Neural progenitor cell (in vitro differentiated cells): ENCODE measurements around the gene ZFAND3. TPM values are rescaled to one million over a fixed set of nuclear protein-coding genes. Genes with fewer than 3 reads are reported as not detected.

ENCODE experiments used
- DNase-seq: peaks from one replicate; pipeline ENCODE4 v3.0.0-alpha.2; 2016; ENCODE audit warnings: low spot score
- H2AFZ ChIP-seq: fragments of 200-600 bp; sonication (generic); replicated peaks from 2 replicates; pipeline ENCODE4 v1.6.1; 2016; ENCODE audit warnings: antibody characterized with exemption
- H3F3A ChIP-seq: fragments of 200-600 bp; sonication (generic); 2 replicates; pipeline ENCODE4 v1.6.1; 2016; ENCODE audit warnings: antibody characterized with exemption, low read depth
- H3K27ac ChIP-seq: fragments of 200-600 bp; sonication (generic); 2 replicates; pipeline ENCODE4 v1.5.1; 2016; ENCODE audit warnings: mild to moderate bottlenecking
- H3K27me3 ChIP-seq: fragments of 200-600 bp; sonication (generic); 2 replicates; pipeline ENCODE4 v1.6.1; 2016; ENCODE audit warnings: mild to moderate bottlenecking, moderate library complexity
- H3K36me3 ChIP-seq: fragments of 200-600 bp; sonication (generic); 2 replicates; pipeline ENCODE4 v1.5.1; 2016
- H3K4me1 ChIP-seq: fragments of 200-600 bp; sonication (generic); 2 replicates; pipeline ENCODE4 v1.6.1; 2016; ENCODE audit warnings: mixed run types
- H3K4me2 ChIP-seq: fragments of 200-600 bp; sonication (generic); 2 replicates; pipeline ENCODE4 v1.6.1; 2016
- H3K4me3 ChIP-seq: fragments of 200-600 bp; sonication (generic); 2 replicates; pipeline ENCODE4 v1.5.1; 2016
- H3K79me2 ChIP-seq: fragments of 200-600 bp; sonication (generic); 2 replicates; pipeline ENCODE4 v1.6.1; 2016; ENCODE audit warnings: low read depth
- H3K9ac ChIP-seq: fragments of 200-600 bp; sonication (generic); 2 replicates; pipeline ENCODE4 v1.6.1; 2016
- H3K9me3 ChIP-seq: fragments of 200-600 bp; sonication (generic); 2 replicates; pipeline ENCODE4 v1.5.1; 2016; ENCODE audit warnings: low read depth
- H4K20me1 ChIP-seq: fragments of 200-600 bp; sonication (generic); 2 replicates; pipeline ENCODE4 v1.6.1; 2016; ENCODE audit warnings: low read depth
- H3K27ac Mint-ChIP-seq: 3 replicates; pipeline ENCODE4 v1.8.0; 2021; ENCODE audit warnings: mixed read lengths
- H3K27me3 Mint-ChIP-seq: 2 replicates; pipeline ENCODE4 v1.8.0; 2022; ENCODE audit warnings: low read depth, mild to moderate bottlenecking, inconsistent platforms, moderate library complexity, mixed read lengths; ENCODE audit not compliant: insufficient read depth
- H3K36me3 Mint-ChIP-seq: 3 replicates; pipeline ENCODE4 v1.8.0; 2021; ENCODE audit warnings: mixed read lengths
- H3K4me1 Mint-ChIP-seq: 3 replicates; pipeline ENCODE4 v1.8.0; 2021; ENCODE audit warnings: mixed read lengths
- H3K4me3 Mint-ChIP-seq: 3 replicates; pipeline ENCODE4 v1.8.0; 2021; ENCODE audit warnings: mild to moderate bottlenecking, moderate library complexity, mixed read lengths
- H3K9me3 Mint-ChIP-seq: 3 replicates; pipeline ENCODE4 v1.8.0; 2020; ENCODE audit warnings: mixed read lengths
- EZH2 ChIP-seq: fragments of 200-600 bp; sonication (generic); IDR thresholded peaks from 2 replicates; pipeline ENCODE4 v1.6.1; 2017; ENCODE audit warnings: antibody characterized with exemption, mild to moderate bottlenecking, moderate library complexity
- EZH2phosphoT487 ChIP-seq: fragments of 200-600 bp; sonication (generic); IDR thresholded peaks from 2 replicates; pipeline ENCODE4 v1.6.1; 2017; ENCODE audit warnings: antibody characterized with exemption
- total RNA-seq: library from RNA; depleted of rRNA; stranded (reverse); fragments of >200 nt; gene quantifications from 2 replicates; pipeline ENCODE4 v1.2.3, GENCODE V29; 2015; ENCODE audit warnings: low replicate concordance
- TF ChIP-seq, protein P1 (sequence below): fragments of 200-600 bp; sonication (generic); IDR thresholded peaks from 2 replicates; pipeline ENCODE4 v1.5.1; 2017; ENCODE audit warnings: antibody characterized with exemption, mild to moderate bottlenecking

The ZFAND3 gene
- total RNA-seq, 1 donor from 2014 or later: 24.3 TPM

DNA sequence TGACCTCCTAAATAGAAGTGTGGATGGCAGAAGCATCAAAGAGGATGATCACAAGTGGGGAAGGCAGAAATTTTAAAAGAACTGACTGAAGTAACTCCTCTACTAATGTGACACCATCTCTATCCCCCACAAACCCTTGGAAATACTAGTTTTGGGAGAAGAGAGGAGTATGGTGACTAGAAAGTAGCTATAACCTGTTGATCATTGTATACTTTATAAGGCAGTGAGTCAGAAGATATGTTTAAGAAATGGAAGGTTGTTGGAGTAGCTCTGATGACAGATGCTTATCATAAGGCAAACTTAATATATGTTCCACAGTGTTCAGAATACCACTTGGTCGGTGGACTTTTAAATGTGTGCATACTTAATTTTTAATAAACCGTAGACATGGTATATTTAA is 116.6 kb downstream of the ZFAND3 start:
- no peak overlapping the region for H3K4me2 ChIP-seq
- no peaks in the 10 kb centered on the region for H3K27me3 Mint-ChIP-seq
- H3K4me3 ChIP-seq: no peak overlapping the region
- H3K36me3 ChIP-seq: no peaks in the 10 kb centered on the region
- peaks cover 20% of the 10 kb centered on the region for H3K4me1 ChIP-seq
- peaks cover 52% of the 10 kb centered on the region for H4K20me1 ChIP-seq
- DNase-seq: no peak
- no peak overlapping the region for H3K4me3 Mint-ChIP-seq
- H3K27me3 ChIP-seq: no peaks in the 10 kb centered on the region
- H3K27ac Mint-ChIP-seq: no peak overlapping the region
- no peak overlapping the region for H2AFZ ChIP-seq
- H3K9me3 ChIP-seq: no peaks in the 10 kb centered on the region
- H3F3A ChIP-seq: peaks cover 20% of the 10 kb centered on the region
- no peaks in the 10 kb centered on the region for H3K9me3 Mint-ChIP-seq
- H3K9ac ChIP-seq: no peak overlapping the region
- H3K4me1 Mint-ChIP-seq: peaks cover 9% of the 10 kb centered on the region
- H3K79me2 ChIP-seq: peaks cover 63% of the 10 kb centered on the region
- H3K36me3 Mint-ChIP-seq: peaks cover 10% of the 10 kb centered on the region
- no peak overlapping the region for H3K27ac ChIP-seq
- no peak for TF ChIP-seq EZH2
- TF ChIP-seq, protein P1, sequence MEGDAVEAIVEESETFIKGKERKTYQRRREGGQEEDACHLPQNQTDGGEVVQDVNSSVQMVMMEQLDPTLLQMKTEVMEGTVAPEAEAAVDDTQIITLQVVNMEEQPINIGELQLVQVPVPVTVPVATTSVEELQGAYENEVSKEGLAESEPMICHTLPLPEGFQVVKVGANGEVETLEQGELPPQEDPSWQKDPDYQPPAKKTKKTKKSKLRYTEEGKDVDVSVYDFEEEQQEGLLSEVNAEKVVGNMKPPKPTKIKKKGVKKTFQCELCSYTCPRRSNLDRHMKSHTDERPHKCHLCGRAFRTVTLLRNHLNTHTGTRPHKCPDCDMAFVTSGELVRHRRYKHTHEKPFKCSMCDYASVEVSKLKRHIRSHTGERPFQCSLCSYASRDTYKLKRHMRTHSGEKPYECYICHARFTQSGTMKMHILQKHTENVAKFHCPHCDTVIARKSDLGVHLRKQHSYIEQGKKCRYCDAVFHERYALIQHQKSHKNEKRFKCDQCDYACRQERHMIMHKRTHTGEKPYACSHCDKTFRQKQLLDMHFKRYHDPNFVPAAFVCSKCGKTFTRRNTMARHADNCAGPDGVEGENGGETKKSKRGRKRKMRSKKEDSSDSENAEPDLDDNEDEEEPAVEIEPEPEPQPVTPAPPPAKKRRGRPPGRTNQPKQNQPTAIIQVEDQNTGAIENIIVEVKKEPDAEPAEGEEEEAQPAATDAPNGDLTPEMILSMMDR: no peak
- no peak for TF ChIP-seq EZH2phosphoT487

DNA sequence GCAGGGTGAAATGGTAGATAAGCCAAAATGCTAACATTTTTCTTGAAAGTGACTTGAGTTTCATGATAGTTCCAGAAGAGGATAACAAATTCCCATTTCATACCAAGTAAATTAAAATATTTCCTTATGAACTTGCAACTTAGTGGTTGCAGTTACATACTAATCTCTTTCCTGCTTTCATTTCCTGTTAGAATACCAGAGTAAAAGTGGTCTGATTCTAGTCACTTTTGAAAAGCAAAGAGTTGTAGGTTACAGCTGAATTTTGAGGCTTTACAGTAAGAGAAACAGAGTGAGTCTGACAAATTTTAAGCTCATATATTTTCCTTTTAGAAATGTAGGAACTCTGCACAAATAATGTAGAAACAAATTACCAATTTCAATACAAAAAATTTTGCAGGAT is 117.4 kb downstream of the ZFAND3 start:
- peaks cover 28% of the 10 kb centered on the region for H3K4me1 ChIP-seq
- peak overlapping the region; percentile 31 for H3K27ac ChIP-seq
- no peaks in the 10 kb centered on the region for H3K36me3 ChIP-seq
- H3K9me3 ChIP-seq: no peaks in the 10 kb centered on the region
- Mint-ChIP-seq H3K27me3 (no peaks in the 10 kb centered on the region), H3K4me1 (peaks cover 9% of the 10 kb centered on the region), H3K9me3 (no peaks in the 10 kb centered on the region), H3K36me3 (peaks cover 7% of the 10 kb centered on the region), H3K4me3 (no peak overlapping the region), H3K27ac (no peak overlapping the region)
- peaks cover 63% of the 10 kb centered on the region for H3K79me2 ChIP-seq
- H3K9ac ChIP-seq: no peak overlapping the region
- no peak overlapping the region for H3K4me3 ChIP-seq
- TF ChIP-seq EZH2phosphoT487 (no peak), EZH2 (no peak)
- TF ChIP-seq, protein P1: no peak
- peaks cover 20% of the 10 kb centered on the region for H3F3A ChIP-seq
- no peaks in the 10 kb centered on the region for H3K27me3 ChIP-seq
- DNase-seq: no peak
- H3K4me2 ChIP-seq: no peak overlapping the region
- peaks cover 60% of the 10 kb centered on the region for H4K20me1 ChIP-seq
- no peak overlapping the region for H2AFZ ChIP-seq

DNA sequence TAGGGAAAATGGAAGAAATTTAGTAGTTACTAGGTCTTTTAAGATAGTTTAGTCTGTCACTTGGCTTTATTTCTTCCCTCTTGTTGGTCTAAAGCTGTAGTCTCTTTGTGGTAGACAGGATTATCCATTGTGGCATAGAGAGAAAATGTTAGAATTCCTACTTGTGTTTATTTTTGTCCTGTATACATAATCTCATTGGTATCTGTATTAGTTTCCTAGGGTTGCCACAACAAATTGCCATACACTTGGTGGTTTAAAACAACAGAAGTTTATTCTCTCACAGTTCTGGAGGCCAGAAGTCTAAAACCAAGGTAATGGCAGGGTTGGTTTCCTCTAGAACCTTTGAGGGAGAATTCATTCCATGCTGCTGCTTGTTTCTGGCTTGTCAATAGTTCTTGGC is 119.4 kb downstream of the ZFAND3 start:
- Histone ChIP-seq H3F3A (peaks cover 20% of the 10 kb centered on the region), H3K36me3 (no peaks in the 10 kb centered on the region), H3K9ac (no peak overlapping the region), H4K20me1 (peaks cover 78% of the 10 kb centered on the region), H2AFZ (no peak overlapping the region), H3K4me1 (peaks cover 36% of the 10 kb centered on the region), H3K4me2 (no peak overlapping the region), H3K27ac (no peak overlapping the region), H3K4me3 (no peak overlapping the region), H3K27me3 (no peaks in the 10 kb centered on the region), H3K9me3 (no peaks in the 10 kb centered on the region), H3K79me2 (peaks cover 71% of the 10 kb centered on the region)
- H3K4me3 Mint-ChIP-seq: no peak overlapping the region
- H3K27ac Mint-ChIP-seq: no peak overlapping the region
- DNase-seq: no peak
- H3K27me3 Mint-ChIP-seq: no peaks in the 10 kb centered on the region
- TF ChIP-seq EZH2phosphoT487: no peak
- peaks cover 4% of the 10 kb centered on the region for H3K36me3 Mint-ChIP-seq
- peaks cover 9% of the 10 kb centered on the region for H3K4me1 Mint-ChIP-seq
- H3K9me3 Mint-ChIP-seq: no peaks in the 10 kb centered on the region

DNA sequence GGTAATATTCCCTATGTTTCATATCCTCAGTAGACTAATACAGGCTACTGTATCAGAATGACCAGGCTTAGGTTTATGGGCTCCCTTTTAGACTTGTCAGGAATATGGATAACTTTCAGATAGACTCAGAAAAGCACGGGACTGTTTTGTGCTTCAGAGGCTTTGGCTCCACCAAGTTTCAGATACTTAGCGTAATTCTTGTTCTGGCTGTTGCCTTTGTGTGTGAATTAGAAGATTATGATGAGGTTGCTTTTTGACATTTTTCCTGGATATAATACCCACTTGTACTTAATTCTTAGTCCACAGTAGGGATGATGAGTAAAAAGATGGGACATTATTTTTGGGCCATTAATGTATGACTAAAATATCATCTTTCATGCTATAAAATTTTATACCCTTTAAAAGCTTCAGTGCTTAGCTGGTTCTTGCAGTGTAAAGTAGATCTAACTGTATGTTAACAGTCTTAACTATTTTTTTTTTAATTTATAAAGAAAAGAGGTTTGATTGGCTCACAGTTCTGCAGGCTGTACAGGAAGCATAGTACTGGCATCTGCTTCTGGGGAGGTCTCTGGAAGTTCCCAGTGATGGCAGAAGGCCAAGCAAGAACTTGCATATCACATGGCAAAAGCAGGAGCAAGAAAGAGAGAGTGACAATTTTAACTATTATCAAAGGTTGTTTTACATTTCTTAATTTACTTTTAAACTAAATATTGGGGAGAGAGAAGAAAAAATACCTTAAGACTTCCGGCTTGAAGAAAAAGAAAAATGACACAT is 120.7 kb downstream of the ZFAND3 start:
- no peaks in the 10 kb centered on the region for H3K27me3 ChIP-seq
- peaks cover 20% of the 10 kb centered on the region for H3F3A ChIP-seq
- peaks cover 77% of the 10 kb centered on the region for H3K79me2 ChIP-seq
- H2AFZ ChIP-seq: no peak overlapping the region
- H3K4me3 ChIP-seq: no peak overlapping the region
- Mint-ChIP-seq H3K27ac (no peak overlapping the region), H3K4me1 (peaks cover 9% of the 10 kb centered on the region), H3K27me3 (no peaks in the 10 kb centered on the region), H3K4me3 (no peak overlapping the region), H3K36me3 (no peaks in the 10 kb centered on the region), H3K9me3 (no peaks in the 10 kb centered on the region)
- no peaks in the 10 kb centered on the region for H3K9me3 ChIP-seq
- H3K36me3 ChIP-seq: no peaks in the 10 kb centered on the region
- no peak for DNase-seq
- peak overlapping the region; percentile 79 for H3K27ac ChIP-seq
- H3K9ac ChIP-seq: no peak overlapping the region
- no peak for TF ChIP-seq EZH2
- TF ChIP-seq EZH2phosphoT487: no peak
- TF ChIP-seq, protein P1: no peak
- no peak overlapping the region for H3K4me2 ChIP-seq
- H3K4me1 ChIP-seq: peaks cover 36% of the 10 kb centered on the region
- H4K20me1 ChIP-seq: peaks cover 82% of the 10 kb centered on the region
